Right lobe of liver (tissue), 4 donors: Measurements from ENCODE around the gene SUFU.
"Not testable (repeated sequence)": the region's sequence is repeated elsewhere in the genome, so short reads cannot be mapped to it uniquely, and the experiment has no call there.

ENCODE experiments used
- CTCF ChIP-seq, 4 donors: fragments of 200-600 bp in 3 of 4; fragments of 450-650 bp in 1 of 4; IDR thresholded peaks; one replicate each; pipeline versions ENCODE4 v1.5.1 to v1.8.0; 2016 to 2022; ENCODE audit warnings: antibody characterized with exemption in 4 of 4, mild to moderate bottlenecking in 2 of 4
- POLR2A ChIP-seq: fragments of 450-650 bp; IDR thresholded peaks from one replicate; pipeline ENCODE4 v1.6.1; 2017; ENCODE audit warnings: antibody characterized with exemption, mild to moderate bottlenecking
- donor health status: DM: no; HTN: no; CAD: no.
- donor health status: DM: no; HTN: no; CAD: no.
- donor health status: DM: no; HTN: yes; CAD: no.

- TF ChIP-seq CTCF (IDR thresholded peaks at IDR 0.05); POLR2A: not testable (repeated sequence)
Observed at GRCh38 chr10:102454662-102455487, 48.9 kb upstream of the SUFU start.
